BE2C (cell line): ENCODE data around the gene PDLIM7.

ENCODE experiments used
- DNase-seq: peaks from one replicate; pipeline ENCODE4 v3.0.0-alpha.2; 2020
- H3K27me3 ChIP-seq: fragments of 250-450 bp; sonication (Bioruptor Pico); 2 replicates; pipeline ENCODE4 v1.5.1; 2020; ENCODE audit warnings: mild to moderate bottlenecking
- H3K36me3 ChIP-seq: fragments of 250-450 bp; sonication (Bioruptor Pico); 2 replicates; pipeline ENCODE4 v1.5.1; 2020; ENCODE audit warnings: mild to moderate bottlenecking
- H3K4me1 ChIP-seq: fragments of 250-450 bp; sonication (Bioruptor Pico); 2 replicates; pipeline ENCODE4 v1.5.1; 2020
- H3K4me3 ChIP-seq: 2 replicates; pipeline ENCODE4 v1.5.1; 2011; ENCODE audit warnings: low read depth, low read length
- H3K9me3 ChIP-seq: fragments of 250-450 bp; sonication (Bioruptor Pico); 2 replicates; pipeline ENCODE4 v1.5.1; 2020
- CTCF ChIP-seq: IDR thresholded peaks from 2 replicates; pipeline ENCODE4 v1.5.1; 2012; ENCODE audit warnings: mild to moderate bottlenecking, low read depth, low read length

PDLIM7 gene

GRCh38 chr5:177470759-177471536 lies 26.5 kb downstream of the PDLIM7 start:
- no peaks in the 10 kb centered on the region for H3K9me3 ChIP-seq
- H3K27me3 ChIP-seq, result no peaks in the 10 kb centered on the region
- DNase-seq, result no peak
- TF ChIP-seq CTCF, result no peak
- no peak overlapping the region for H3K4me3 ChIP-seq
- peaks cover 13% of the 10 kb centered on the region for H3K4me1 ChIP-seq
- peaks cover 64% of the 10 kb centered on the region for H3K36me3 ChIP-seq

- H3K4me3 ChIP-seq, result no peak overlapping the region
- no peak for DNase-seq
Observed at GRCh38 chr5:177469750-177470525, 27.5 kb downstream of the PDLIM7 start.

GRCh38 chr5:177468685-177469628 lies 28.4 kb downstream of the PDLIM7 start:
- TF ChIP-seq CTCF, result no peak
- Histone ChIP-seq H3K9me3 (no peaks in the 10 kb centered on the region), H3K36me3 (peaks cover 77% of the 10 kb centered on the region), H3K27me3 (no peaks in the 10 kb centered on the region), H3K4me1 (peaks cover 13% of the 10 kb centered on the region), H3K4me3 (no peak overlapping the region)
- DNase-seq, result no peak

More at GRCh38 chr5:177469750-177470525, 27.5 kb downstream of the PDLIM7 start:
- no peaks in the 10 kb centered on the region for H3K9me3 ChIP-seq
- TF ChIP-seq CTCF, result no peak
- peaks cover 73% of the 10 kb centered on the region for H3K36me3 ChIP-seq
- peaks cover 13% of the 10 kb centered on the region for H3K4me1 ChIP-seq
- no peaks in the 10 kb centered on the region for H3K27me3 ChIP-seq

- Histone ChIP-seq H3K9me3 (no peaks in the 10 kb centered on the region), H3K4me1 (peaks cover 13% of the 10 kb centered on the region), H3K4me3 (no peak overlapping the region), H3K36me3 (peaks cover 82% of the 10 kb centered on the region), H3K27me3 (no peaks in the 10 kb centered on the region)
- TF ChIP-seq CTCF, result no peak
- no peak for DNase-seq
Observed at GRCh38 chr5:177468329-177468684, 29.1 kb downstream of the PDLIM7 start.

- Histone ChIP-seq H3K9me3 (no peaks in the 10 kb centered on the region), H3K36me3 (peaks cover 79% of the 10 kb centered on the region), H3K4me1 (peaks cover 13% of the 10 kb centered on the region), H3K27me3 (no peaks in the 10 kb centered on the region), H3K4me3 (no peak overlapping the region)
- TF ChIP-seq CTCF, result no peak
- no peak for DNase-seq
Observed at GRCh38 chr5:177467436-177467835, 30.0 kb downstream of the PDLIM7 start.
